GM12874 (cell line): ENCODE results near the gene SYNE1.

Experiments used
- TF ChIP-seq, protein P1 (sequence below): IDR thresholded peaks from 2 replicates; pipeline ENCODE4 v1.5.1; 2011; ENCODE audit warnings: low read depth, mild to moderate bottlenecking, control low read depth, low read length, moderate library complexity; ENCODE audit not compliant: insufficient read depth

SYNE1 gene

DNA sequence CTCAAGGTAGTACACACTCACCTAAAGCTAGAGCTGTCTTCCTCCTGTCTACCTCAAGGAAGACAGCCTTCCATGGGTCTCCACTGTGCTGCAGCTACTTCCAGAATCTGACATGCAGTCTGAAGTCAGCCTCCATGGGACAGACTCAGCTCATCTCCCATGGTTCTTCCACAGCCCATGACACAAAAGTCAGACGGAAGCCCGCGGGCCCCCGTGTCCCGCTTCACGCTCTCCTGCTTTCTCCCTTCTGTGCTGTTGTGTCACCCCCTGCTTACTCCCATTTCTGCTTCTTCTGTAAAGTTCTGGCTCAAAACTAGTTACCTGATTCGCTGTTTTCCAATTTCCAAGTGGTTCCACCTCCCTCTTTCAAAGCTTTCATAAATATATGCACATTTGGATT lies 184.5 kb downstream of the SYNE1 start:
- TF ChIP-seq, protein P1, sequence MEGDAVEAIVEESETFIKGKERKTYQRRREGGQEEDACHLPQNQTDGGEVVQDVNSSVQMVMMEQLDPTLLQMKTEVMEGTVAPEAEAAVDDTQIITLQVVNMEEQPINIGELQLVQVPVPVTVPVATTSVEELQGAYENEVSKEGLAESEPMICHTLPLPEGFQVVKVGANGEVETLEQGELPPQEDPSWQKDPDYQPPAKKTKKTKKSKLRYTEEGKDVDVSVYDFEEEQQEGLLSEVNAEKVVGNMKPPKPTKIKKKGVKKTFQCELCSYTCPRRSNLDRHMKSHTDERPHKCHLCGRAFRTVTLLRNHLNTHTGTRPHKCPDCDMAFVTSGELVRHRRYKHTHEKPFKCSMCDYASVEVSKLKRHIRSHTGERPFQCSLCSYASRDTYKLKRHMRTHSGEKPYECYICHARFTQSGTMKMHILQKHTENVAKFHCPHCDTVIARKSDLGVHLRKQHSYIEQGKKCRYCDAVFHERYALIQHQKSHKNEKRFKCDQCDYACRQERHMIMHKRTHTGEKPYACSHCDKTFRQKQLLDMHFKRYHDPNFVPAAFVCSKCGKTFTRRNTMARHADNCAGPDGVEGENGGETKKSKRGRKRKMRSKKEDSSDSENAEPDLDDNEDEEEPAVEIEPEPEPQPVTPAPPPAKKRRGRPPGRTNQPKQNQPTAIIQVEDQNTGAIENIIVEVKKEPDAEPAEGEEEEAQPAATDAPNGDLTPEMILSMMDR: no peak

DNA sequence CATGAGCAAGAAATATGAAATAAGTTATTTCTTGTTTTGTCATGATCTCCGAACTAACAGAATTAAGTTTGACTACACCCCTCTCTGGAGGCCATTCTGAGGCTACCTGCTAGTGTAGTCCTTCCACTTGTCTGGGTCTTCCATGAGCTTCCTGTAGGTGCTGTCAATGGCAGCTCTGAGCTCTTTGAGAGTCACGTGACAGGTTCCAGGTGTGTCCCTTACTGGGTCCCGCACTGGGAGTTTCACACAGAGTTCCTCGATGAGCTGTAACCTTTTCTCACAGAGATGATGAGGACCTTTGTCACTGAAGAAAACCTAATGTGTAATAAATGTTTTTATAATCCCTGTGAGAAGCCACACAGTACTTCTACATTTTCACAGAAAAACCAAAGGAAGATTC lies 186.6 kb downstream of the SYNE1 start:
- TF ChIP-seq, protein P1: no peak

DNA sequence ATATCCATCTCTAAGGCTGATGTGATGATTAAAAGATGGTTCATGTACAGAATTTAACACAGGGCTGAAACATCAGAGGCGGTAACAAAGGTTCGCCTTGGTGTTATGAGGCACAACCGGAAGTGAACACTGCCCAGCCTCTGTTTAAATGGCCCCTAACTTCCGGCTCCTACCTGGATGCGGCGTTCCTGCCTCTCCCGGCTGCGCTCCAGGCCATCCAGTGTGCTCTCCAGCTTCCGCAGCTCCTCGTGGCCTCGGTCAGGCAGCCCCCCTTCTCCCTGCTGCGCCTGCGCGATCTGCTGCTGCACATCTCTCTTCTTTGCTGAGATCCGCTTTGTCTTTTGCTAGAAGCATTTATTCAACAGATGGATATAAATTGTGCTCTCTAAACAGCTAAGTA lies 195.3 kb downstream of the SYNE1 start:
- TF ChIP-seq, protein P1: no peak

DNA sequence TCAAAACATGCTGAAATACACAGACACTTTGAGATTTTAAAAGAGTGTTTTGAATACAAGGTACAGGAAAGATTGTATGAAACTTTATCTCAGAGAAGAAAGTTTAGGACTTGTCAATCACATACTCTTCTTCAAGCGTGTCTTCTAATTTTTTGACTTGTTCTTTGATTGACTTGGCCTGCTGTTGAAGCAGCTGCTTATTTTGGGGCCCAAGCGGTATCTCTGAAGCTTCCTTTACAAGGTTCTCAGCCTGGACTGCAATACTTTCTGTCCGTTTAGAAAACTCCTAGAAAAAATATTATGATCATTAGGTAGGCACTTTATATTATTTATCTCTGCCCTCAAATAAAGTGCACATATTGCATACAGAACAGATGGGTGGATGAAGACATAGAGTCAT lies 201.3 kb downstream of the SYNE1 start:
- TF ChIP-seq, protein P1: no peak

DNA sequence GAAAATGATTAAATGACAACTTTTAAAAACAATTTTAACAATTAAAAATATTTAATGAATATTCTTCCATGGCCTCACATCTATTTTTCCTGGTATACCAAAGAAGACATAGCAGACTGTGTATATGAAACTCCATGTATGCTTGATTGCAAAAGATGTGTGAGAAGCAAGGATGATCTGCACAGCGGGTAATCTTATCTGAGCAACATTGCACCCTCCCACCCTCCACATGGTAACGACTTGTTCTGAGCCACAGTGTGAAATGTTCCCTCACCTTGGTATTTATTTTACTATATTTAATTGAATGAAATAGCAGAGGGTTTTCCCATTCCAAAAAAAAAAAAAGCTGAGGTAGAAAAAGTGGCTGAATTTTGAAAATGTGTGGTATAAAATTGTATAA lies 204.4 kb downstream of the SYNE1 start:
- TF ChIP-seq, protein P1: no peak

DNA sequence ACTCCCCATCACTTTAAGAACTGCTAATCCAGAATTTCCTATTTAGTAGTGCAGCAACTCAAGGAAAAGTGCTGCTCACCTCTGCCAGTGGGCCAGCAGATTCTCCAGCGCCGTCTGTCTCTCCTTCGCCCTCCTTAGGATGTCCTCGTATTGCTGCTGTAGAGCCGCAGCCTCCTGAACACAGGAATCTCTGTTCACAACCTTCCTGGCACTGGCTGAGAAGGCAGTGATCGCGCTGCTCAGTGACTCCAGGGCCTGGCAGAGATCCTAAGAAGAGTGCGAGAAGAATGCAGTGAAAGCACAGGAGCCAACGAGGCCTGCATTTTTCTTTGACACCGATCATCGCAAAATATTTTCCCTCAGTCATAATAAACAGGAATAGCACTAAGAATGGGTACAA lies 209.0 kb downstream of the SYNE1 start:
- TF ChIP-seq, protein P1: no peak

DNA sequence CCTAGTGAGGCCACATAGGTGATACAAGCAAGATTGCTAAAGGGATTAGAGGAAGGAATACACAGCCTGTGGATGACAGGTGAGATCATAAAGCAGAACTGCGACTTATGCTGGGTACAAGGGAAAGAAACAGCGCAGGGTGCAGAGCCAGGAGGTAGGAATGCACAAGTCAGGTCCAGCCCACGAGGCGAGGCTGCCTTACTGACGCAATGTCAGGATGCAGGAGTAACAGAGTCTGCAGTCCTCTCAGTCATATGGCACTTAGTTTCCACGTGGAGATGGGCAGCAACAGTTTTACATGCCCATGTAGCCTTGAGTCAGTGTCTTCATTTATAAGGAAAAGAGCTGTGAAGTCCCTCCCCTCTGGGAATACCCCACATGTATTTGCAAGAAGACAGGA lies 210.9 kb downstream of the SYNE1 start:
- TF ChIP-seq, protein P1: no peak
